Hematopoietic multipotent progenitor cell (in vitro differentiated cells): ENCODE results near the gene SH3PXD2A. TPM values are rescaled to one million over a fixed set of nuclear protein-coding genes. Genes with fewer than 3 reads are reported as not detected.

Source experiments
- DNase-seq, 3 donors: peaks; one replicate each; pipeline ENCODE4 v3.0.0-alpha.2; 2011 to 2015; ENCODE audit warnings: low read depth in 2 of 3, low spot score in 2 of 3
- total RNA-seq: library from RNA; depleted of rRNA; stranded (reverse); fragments of >200 nt; gene quantifications from one replicate; pipeline ENCODE4 v1.2.3, GENCODE V29; 2012

Gene SH3PXD2A
- total RNA-seq, 1 donor: 2.7 TPM

DNA sequence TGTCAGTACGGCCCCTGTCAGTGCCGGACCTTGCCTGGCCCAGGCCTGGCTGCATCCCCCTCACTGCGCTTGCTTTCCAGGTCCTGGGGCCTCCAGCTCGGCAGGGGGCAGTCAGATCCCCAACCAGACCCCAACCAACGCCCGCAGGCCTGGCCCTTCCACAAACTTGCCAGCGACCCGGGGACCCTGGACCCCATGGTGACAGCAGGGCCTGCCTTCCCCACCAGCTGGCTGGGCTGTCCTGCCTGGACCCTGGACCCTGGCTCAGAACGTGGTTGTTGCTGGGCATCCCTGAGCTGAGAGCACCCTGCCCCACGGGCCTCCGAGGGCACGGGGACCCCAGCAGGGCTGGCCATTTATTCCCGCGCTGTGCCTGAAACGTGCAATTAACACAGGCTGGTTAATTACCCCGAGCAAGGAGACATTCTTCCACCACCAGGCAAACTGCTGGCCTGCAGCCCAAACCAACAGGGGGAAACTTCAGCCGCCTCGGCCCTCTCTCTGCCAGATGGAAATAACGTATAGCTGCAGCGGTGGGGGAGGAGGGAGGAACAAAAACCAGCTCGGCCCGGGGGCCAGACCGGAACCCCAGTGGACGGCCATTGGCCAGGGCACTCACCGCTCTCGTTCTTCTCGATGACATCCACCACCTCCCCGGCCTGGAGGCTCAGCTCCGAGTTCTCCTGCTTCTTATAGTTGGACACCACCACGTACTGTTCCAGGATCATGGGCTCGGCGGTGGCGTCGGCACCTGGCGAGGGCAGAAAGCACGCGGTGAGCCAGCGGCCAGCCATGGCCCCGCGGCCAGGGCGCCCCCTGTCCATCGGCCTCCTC lies 194.8 kb downstream of the SH3PXD2A start:
- peak in 1 of 3 donors; percentile 37 for DNase-seq

DNA sequence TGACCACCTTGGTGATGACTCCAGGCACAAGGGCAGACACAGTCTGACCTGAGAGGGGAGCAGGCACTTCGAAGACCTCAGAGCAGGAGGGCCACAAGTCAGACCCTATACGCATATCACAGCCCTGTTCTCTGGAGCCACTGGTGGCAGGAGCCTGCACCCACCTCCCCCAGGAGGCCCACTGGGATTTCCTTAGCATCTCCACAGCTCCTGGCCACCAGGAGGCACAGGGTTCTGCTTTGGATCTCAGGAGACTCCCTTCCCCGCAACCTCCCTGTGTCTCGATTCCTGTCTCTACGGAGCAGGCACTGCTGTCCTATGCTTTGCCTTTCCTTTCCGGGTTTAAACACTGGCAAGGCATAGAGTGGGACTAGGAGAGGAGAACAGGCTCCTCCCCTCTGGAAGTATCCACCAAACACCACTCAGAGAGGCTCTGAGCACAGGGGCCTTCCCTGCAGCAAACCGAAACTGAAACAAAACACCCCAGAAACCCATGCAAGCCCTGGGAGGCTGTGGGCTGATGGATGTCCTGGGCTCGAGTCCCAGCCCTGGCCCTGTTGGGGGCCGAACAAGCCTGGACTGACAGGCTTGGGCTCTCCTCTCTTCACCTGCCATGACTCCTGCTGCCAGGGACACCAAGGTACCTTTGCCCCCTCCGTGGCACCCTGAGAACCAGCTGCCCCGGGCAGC lies 195.6 kb downstream of the SH3PXD2A start:
- DNase-seq: peak in 2 of 3 donors; percentile 65 to 82

DNA sequence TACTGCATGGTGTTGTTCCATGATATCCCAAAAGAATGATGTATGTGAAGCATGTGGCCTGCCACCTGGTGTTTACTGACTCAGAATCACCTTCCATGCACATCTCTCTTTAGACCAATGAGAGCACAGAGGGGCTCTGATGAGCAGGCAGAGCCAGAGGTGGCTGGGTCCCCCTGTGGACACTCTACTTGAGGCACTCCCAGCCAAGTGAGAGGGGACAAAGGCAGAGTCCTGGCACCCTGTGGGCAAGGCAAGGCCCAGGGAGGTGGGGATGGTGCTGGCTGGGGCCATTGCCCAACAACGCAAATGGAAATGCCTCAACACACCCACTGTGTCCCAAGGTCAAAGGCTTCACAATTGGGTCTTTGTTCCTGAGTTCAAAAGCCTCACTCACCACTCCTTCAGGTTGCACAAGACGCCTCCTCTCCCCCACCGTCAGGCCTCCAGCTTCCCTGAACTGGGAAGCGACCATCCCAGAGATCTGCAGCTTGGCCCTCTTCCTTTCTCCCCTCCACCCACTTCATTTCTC lies 197.3 kb downstream of the SH3PXD2A start:
- DNase-seq: no peak

DNA sequence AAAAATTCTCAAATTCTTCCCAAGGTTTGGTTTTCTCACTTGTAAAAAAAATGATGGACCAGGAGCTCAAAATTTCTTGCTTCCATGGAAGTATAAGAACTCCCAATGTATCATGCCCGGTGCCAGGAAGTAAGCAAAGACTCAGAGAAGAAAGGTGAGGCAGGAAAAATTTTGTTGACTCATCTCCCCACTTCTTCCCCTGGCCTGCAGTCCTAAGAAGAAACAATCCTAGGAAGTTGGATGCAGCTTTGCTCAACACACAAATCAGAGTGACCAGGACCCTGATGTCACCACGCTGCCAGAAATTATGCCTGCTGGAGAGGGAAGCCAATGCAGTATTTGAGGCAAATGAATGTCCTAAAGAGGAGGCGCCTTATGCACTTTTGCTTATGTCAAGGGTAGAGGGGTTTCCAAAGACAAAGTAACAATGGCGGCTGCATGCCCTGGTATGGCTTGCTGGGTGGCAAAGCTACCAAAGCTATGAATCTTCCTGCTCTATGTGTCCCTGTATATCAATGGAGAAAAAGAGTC lies 198.2 kb downstream of the SH3PXD2A start:
- no peak for DNase-seq

DNA sequence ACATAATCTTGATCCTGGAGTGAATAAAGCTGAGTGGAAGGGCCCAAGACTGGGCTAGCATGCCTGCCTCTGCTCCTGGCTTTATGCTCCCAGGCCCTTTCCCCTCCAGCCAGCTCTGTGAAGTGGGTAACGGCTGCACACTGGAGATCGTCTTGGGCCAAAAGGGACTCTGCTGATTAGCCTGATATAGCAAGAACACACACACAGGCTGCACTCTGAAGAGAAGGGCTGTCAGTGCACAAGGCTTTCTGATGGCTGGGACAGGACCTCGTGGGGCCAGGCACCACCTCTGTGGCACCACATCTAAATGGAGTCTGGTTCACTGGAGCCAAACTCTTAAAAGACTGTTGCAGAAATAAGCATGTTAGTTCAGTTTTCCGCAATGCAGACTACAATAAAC lies 200.5 kb downstream of the SH3PXD2A start:
- no peak for DNase-seq

DNA sequence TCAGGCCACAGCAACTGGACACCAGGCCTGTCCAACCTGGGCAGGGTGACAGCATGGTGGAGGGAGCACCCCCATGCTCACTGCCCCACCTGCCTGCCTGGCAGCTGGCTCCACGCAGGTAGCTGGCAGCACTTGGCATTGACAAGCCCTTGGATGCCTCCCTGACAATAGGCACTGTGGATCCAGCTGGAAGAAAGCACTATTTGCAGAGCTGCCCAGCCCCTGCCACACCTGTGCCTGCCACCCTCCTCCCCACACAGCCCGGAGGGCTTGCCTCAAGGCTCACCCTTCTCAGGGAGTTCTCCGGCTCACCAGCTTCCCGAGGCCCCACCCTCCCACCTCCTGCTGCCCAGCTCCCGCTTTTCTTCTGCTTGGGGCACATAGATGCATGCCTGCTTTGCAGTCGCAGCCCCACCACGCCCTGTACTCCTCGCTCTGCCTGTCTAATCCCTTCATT lies 201.8 kb downstream of the SH3PXD2A start:
- no peak for DNase-seq

DNA sequence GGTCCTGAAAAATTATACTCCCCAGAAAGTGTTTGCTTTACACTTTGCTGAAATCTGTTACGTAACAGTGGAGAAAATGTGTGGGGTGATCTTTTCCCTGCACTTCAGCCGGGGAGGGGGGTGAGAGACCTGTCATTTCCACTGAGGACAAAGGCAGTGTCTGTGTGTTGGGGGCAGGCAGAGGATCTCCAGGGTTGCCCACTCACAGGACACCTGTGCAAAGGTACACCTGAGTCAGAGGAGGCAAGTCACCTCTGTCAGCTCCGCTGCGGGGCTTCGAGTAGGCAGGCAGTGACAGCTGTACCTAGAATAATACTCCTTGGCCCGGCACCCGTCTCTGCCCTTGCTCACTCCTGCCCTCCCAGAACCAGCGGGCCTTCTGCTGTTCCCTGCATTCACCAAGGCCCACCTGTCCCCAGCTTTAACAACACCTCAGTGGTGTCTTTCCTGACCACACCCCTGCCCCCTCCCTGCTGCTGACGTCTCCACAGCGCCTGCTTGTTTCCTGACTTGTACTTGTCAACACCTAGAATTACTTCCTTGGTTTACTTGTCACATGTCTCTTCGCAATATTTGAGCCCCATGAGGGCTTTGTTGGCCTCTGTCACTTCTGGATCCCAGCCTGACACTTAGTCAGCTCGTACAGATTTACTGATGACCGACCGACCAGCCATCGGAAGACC lies 202.6 kb downstream of the SH3PXD2A start:
- DNase-seq: no peak

DNA sequence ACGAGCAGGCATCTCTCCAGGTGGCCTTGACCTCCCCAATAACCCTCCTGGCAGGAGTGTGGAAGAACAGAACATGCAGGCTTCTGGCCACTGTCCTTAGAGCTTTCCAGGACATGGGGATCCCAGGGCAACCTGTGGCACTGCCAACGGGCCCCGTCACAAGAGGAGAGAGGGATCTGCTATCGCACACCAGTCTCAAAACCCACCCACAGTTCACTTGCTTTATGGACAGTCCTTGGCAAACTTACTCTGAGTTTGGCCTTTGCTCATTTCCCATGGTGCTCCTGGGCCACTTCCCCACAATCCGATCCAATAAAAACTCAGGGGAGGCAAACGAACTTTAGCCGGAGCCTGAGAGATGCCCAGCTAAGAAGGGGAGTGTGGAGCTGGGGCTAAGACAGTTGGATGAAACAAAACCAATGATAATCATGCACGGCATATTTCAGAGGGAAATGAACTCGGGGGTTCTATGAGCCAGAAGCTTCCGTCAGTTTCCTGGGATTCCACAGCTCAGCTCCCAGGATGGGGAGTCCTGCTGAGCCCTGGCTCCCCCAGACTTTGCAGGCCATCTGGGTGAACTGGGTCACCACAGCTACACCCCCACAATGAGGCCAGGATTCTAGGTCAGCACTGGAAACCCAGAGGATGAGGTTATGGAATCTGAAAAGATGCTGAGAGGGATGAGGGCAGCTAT lies 203.4 kb downstream of the SH3PXD2A start:
- DNase-seq: no peak

DNA sequence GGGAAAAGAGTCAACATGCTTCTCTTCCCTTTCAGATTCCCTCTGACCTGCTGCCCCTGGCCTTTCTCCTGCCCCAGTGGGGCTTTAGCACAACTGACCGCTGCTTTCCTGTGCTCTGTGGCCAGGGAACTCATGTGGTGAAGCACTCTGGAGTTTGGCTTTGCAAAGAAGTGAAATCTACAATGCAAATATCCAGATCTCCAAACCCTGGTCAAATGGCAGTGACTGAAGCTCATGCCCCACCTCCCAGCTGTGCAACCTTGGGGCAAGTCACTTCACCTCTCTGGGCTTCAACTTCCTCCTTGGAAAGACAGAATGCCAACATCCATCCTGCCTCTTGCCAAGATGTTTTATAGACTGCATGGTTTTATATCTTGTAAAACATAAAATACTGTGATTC lies 204.0 kb downstream of the SH3PXD2A start:
- DNase-seq: no peak

DNA sequence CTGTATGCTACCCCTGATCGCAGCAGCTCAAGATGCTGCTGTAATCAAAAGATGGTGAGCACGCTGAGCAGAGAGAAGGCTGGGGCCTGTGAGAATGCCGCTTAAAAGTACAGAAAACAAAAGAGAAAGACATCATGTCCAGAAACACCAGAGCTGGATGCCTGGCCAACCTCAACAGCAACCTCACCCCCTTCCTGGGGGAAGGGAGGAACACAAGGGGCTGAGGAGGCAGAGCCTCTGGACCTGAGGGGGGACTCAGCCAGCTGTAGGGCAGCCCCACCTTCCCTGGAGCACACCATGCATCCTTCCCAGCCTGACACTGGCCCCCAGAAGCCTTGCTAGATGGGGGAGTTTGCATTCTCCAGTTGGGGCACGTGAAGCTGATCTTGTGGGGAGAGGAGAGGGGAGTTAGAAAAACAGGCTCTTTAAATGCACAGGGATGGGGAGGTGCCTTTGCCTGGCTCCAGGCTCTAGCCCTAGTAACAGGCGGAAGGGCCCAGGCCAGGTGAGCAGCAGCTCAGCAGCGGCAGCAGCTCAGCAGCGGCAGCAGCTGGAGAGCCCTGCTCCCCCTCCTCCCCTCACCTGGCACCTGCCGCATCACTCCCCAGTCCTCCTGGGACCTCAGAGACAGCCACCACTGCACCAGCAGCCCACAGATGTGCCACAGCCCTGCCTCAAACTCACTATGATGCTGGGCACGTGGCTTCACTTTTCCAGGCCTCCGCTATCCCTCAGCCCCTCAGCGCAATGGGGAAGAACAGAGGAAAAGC lies 205.5 kb downstream of the SH3PXD2A start:
- DNase-seq: no peak

DNA sequence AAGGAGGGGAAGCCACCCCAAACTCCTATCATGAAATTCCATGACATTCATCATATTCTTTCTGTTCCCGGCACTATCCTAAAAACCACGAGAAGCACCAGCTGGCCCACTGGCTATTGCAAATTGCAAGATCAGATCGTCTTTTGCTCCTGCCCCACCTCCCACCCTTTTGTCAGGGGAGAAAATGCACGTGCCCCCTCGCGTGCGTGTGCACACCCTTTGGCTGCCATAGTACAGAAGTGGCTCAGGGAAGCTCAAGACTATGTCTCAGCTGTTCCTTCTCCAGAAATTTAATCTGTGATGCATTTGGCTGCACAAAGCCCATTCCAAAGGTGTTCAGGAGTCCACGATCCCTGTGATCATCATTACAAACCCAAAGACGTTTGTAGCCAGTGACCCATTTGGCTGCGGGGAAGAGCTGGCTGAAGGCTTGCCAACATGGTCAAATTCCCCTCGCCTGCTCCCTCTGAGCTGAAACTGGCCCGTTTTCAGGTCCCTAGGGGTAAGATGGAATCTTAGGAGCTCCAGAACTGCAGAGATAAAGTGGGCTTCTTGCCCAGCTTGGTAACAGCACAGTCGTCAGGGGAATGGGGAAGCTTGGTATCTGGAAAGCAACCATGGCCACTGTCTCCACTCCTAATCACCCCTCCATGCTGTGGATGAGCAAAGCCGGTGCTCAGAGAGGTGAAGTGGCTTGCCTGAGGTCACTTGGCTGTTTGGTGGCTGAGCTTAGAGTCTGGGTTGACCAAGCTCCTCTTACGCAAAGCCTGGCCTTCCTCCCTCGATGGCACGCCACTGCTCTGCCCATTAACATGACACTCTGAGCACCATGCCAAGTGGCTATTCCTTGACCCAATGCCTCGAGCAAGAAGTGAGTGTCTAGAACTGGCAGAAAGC lies 206.5 kb downstream of the SH3PXD2A start:
- DNase-seq: no peak

DNA sequence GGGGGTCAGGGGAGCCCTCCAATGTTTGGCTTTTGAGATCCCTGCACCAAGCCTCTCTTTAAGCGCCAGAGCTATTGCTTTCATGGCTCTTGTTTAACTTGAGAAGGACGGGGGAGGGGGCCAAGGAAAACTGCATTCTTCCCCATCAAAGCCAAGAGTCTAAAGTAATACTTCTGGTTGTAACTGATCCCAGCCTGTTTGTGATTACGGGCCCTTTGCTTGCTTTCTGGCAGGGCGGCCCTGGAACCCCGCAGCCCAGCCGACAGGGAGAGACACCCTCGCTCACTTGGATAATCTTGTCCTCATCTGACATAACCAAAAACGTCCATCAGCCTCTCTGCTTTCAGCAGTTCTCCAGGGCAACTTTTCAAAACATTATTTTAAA lies 207.1 kb downstream of the SH3PXD2A start:
- DNase-seq: no peak

DNA sequence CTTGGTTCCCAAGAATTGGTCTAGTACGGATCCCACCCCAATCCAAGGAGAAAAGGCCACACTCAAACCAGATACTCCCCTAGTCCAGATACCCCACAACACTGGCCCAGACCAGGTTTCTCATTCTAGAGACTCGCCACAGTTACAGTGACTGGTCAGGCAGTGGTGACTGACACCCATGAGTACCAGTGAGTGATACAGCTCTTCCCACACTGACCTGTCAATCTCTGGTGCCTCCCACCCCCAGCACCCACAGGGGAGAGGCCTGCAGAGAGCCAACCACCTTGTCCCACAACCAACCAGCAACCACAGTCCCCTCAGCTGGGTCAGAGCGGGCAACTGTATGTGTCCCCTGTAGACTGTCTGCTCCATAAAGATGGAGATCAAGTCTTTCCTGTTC lies 209.1 kb downstream of the SH3PXD2A start:
- no peak for DNase-seq

DNA sequence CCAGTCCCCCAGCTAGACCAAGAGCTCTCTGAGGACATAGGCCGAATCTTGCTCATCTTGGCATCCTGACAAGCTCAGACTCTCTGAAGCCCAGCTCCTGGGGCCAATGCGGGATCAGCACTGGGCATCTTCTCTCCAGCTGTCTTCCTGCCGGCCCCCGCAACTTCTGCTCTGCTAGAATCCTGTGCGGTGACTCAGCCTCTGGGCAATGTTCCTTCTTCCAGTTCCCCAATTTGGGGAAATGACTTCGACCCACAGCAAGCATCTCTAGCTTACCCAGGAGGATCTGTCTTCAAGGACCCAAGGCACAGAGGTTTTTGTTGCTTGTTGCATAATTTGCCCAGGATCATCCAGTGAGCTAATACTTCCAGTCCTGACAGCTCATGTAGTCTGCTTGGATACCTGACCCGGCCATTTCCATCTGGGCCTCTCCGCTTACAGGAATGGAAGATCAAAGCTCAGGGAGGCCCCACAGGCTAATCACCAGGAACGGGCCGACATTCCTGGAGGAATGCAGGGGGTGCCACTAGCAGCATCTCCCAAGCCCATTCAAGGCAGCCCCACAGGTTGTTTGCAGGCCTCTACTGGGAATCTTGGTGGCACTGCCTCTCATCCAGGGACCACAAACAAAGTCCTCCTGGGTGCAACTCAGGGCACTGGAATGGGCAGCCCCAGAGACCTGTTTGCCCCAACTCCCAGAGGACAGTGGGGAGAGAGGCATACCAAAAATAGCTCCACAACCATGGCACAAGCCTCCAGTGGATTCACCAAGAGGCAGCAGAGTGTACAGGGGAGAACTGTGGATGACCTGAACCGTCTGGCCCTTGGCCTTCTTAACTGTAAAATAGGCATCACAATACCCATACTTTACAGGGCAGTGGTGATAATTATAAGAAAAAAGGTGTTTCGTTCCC lies 210.0 kb downstream of the SH3PXD2A start:
- DNase-seq: peak in 2 of 3 donors; percentile 80 to 82

DNA sequence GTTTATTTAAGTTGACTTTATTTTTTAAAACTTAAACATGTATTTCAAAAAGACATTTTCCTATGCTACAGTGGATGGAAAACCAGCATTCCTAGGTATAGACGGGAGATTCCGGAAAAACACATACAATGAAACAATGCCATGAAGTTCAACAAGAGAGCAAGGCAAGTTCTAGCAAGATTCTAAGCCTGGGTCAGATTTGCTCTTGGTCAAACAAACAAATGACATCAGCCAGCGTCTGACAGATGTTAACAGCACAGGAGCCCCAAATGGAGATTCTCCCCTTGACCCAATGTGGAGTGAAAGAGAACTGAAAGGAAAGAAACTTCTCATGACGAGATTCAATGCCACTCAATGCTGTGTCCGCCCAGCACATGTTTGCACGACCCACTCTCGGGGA lies 212.0 kb downstream of the SH3PXD2A start:
- DNase-seq: no peak

DNA sequence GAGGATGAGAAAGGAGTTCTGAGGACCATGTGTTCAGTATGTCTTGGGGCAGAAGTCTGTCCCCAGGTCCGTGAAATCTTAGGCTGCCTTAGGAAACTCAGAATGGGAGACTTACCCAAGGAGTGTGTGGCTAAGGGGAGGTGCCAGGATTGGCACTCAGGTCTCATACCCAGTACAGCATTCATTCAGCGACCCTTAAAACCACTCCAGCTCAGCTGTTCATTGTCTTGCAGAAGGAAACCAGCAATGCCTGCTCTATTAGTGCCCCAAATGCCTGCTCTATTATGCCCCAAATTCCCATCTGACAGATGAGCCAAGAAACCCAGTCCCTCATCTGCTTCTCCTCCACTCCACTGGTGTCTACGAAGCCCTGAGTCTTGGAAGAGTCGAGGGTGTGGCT lies 214.1 kb downstream of the SH3PXD2A start:
- no peak for DNase-seq

DNA sequence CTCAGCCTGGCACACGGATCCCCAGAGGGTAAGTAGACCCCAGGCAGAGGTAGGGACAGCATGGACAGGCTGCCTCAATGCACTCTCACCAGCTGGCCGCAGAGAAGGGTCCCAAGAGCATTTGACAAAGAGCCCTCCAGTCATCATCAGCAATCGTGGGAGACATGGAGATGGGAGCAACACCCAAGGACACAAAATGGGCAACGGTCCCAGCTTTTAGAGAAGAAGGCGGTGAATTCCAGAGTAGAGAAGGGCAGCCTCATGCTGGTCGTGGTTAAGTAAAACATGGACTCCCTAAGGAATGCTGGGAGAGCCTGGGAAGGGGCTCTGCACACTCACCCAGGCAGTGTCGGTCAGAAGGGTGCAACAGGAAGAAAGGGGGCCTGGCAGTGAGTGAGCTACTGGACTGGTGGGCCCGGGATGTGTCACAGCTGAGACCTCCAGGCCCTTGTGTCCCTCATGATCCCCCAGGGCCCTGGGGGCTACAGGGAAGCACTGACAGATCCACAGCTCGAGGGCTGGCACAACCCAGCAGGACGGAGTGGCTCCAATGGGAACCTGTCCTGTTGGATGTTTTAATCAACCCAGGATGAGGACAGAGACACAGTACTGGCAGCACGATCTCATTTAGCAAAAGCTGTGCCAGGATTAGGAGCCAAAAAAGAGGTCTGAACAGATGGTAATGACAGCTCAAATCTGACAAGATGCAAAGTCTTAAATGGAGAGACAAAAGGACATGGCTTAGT lies 214.8 kb downstream of the SH3PXD2A start:
- no peak for DNase-seq
